B cell (primary cell): ENCODE results near the gene PHETA2. TPM values are rescaled to one million over a fixed set of nuclear protein-coding genes. Genes with fewer than 3 reads are reported as not detected.

Source experiments
- ATAC-seq: fragments of 200-7000 bp; cut with Tn5 transposase; one replicate; pipeline ENCODE4 v1.10.0; 2021; ENCODE audit warnings: low read depth, mild to moderate bottlenecking, moderate number of reproducible peaks, moderate library complexity
- CTCF ChIA-PET: fragments of 350-600 bp; sonication (Branson Sonifier 250); formaldehyde crosslinking; loops from one replicate; lab custom pipeline; 2021; ENCODE audit warnings: antibody characterized with exemption, inconsistent platforms; lab: Charles Lee
- POLR2A ChIA-PET: fragments of 350-600 bp; sonication (Branson Sonifier 250); formaldehyde crosslinking; loops from one replicate; lab custom pipeline; 2021; ENCODE audit warnings: antibody characterized with exemption; lab: Charles Lee
- DNase-seq: peaks from one replicate; pipeline ENCODE4 v3.0.0; 2013
- H2AFZ ChIP-seq: 2 replicates; pipeline ENCODE4 v1.6.1; 2012; ENCODE audit warnings: mild to moderate bottlenecking, low read depth, low read length; ENCODE audit not compliant: insufficient read depth, poor library complexity, severe bottlenecking
- H3K27ac ChIP-seq, 2 donors: 1 replicate in 1 of 2; 2 replicates in 1 of 2; pipeline ENCODE4 v1.5.1; 2012 to 2013; ENCODE audit warnings: low read length in 2 of 2, mild to moderate bottlenecking in 2 of 2, moderate library complexity in 1 of 2
- H3K27me3 ChIP-seq, 4 experiments: fragments of 200-600 bp in 1 of 4; sonication (generic) in 1 of 4; replicated peaks in 1 of 4; 1 replicate in 2 of 4; 2 replicates in 2 of 4; pipeline versions ENCODE4 v1.6.1 to v1.7.0; 2013 to 2016; ENCODE audit warnings: low read length in 3 of 4, mild to moderate bottlenecking in 2 of 4, mixed read lengths in 1 of 4, moderate library complexity in 1 of 4; ENCODE audit not compliant: insufficient read depth in 4 of 4, control insufficient read depth in 3 of 4; ENCODE audit errors: control extremely low read depth in 1 of 4
- H3K36me3 ChIP-seq, 2 experiments: replicated peaks in 1 of 2; 1 replicate in 1 of 2; 2 replicates in 1 of 2; pipeline versions ENCODE4 v1.6.1 to v1.7.1; 2013; ENCODE audit warnings: low read length in 1 of 2; ENCODE audit not compliant: insufficient read depth in 2 of 2, control insufficient read depth in 1 of 2; ENCODE audit errors: control extremely low read depth in 1 of 2, extremely low read depth in 1 of 2
- H3K4me1 ChIP-seq, 2 donors: fragments of 200-600 bp in 1 of 2; sonication (generic) in 1 of 2; 1 replicate in 1 of 2; 2 replicates in 1 of 2; pipeline versions ENCODE4 v1.5.1 to v1.6.1; 2013 to 2017; ENCODE audit warnings: low read length in 2 of 2; ENCODE audit not compliant: control insufficient read depth in 2 of 2, insufficient read depth in 2 of 2
- H3K4me2 ChIP-seq: replicated peaks from 2 replicates; pipeline ENCODE3; 2012; ENCODE audit warnings: mild to moderate bottlenecking, low read depth, low read length; ENCODE audit not compliant: poor library complexity, severe bottlenecking
- H3K4me3 ChIP-seq, 5 experiments: fragments of 200-600 bp in 1 of 5; sonication (generic) in 1 of 5; 1 replicate in 3 of 5; 2 replicates in 2 of 5; pipeline versions ENCODE4 v1.5.1 to v1.7.0; 2011 to 2016; ENCODE audit warnings: low read length in 4 of 5, mild to moderate bottlenecking in 4 of 5, low read depth in 2 of 5, control low read depth in 1 of 5, moderate library complexity in 1 of 5; ENCODE audit not compliant: insufficient read depth in 1 of 5; ENCODE audit errors: control extremely low read depth in 1 of 5, extremely low read depth in 1 of 5
- H3K79me2 ChIP-seq: fragments of 200-600 bp; sonication (generic); one replicate; pipeline ENCODE4 v1.6.0; 2016; ENCODE audit warnings: low read length; ENCODE audit not compliant: control insufficient read depth, insufficient read depth
- H3K9ac ChIP-seq: fragments of 200-600 bp; sonication (generic); 2 replicates; pipeline ENCODE4 v1.6.1; 2017; ENCODE audit warnings: mild to moderate bottlenecking, low read length, moderate library complexity
- H3K9me3 ChIP-seq, 3 donors: one replicate each; pipeline versions ENCODE4 v1.6.1 to v1.7.1; 2013; ENCODE audit warnings: low read length in 2 of 3; ENCODE audit not compliant: control insufficient read depth in 2 of 3, insufficient read depth in 1 of 3; ENCODE audit errors: control extremely low read depth in 1 of 3
- H4K20me1 ChIP-seq: 2 replicates; pipeline ENCODE4 v1.6.0; 2012; ENCODE audit warnings: mild to moderate bottlenecking, low read length; ENCODE audit not compliant: insufficient read depth, control insufficient read depth, poor library complexity, severe bottlenecking
- H3K27ac Mint-ChIP-seq: one replicate; pipeline ENCODE4 v1.8.0; 2021; ENCODE audit warnings: mixed read lengths
- H3K27me3 Mint-ChIP-seq: one replicate; pipeline ENCODE4 v1.8.0; 2021; ENCODE audit warnings: mixed read lengths
- H3K4me1 Mint-ChIP-seq: one replicate; pipeline ENCODE4 v1.8.0; 2021; ENCODE audit warnings: mixed read lengths
- H3K4me3 Mint-ChIP-seq: one replicate; pipeline ENCODE4 v1.8.0; 2021; ENCODE audit warnings: mixed read lengths
- H3K9me3 Mint-ChIP-seq: one replicate; pipeline ENCODE4 v1.8.0; 2022; ENCODE audit warnings: mixed read lengths; ENCODE audit not compliant: insufficient read depth
- CTCF ChIP-seq: fragments of 200-600 bp; IDR thresholded peaks from one replicate; pipeline ENCODE4 v1.8.0; 2022; ENCODE audit warnings: antibody characterized with exemption, mild to moderate bottlenecking
- EZH2 ChIP-seq: IDR thresholded peaks from 2 replicates; pipeline ENCODE4 v1.6.1; 2012; ENCODE audit warnings: borderline replicate concordance, low read depth, mild to moderate bottlenecking, moderate library complexity, low read length; ENCODE audit not compliant: insufficient read depth, poor library complexity, severe bottlenecking
- WGBS: methylation state at CpG from one replicate; pipeline ENCODE4 v1.1.5; 2013; ENCODE audit warnings: missing lambda C conversion rate; ENCODE audit not compliant: insufficient coverage; 5-methylcytosine and 5-hydroxymethylcytosine counted together
- intact Hi-C: fragments of 100-400 bp; cut with micrococcal nuclease; formaldehyde crosslinking; loops from one replicate; pipeline ENCODE4 v1.10.0; 2022
- polyA plus RNA-seq: library from polyadenylated mRNA; depleted of rRNA; stranded (reverse); fragments of >200 nt; gene quantifications from 2 replicates; pipeline ENCODE4 v1.2.3, GENCODE V29; 2012
- total RNA-seq, 2 donors: library from RNA; stranded (reverse); fragments of 120-200 nt in 1 of 2; gene quantifications; 1 replicate in 1 of 2; 2 replicates in 1 of 2; pipeline versions ENCODE4 v1.2.3 to v1.2.4, GENCODE V29; 2013 to 2022

Gene PHETA2
- total and polyA plus RNA-seq, 2 donors (not counting 1 experiment from before 2014, with no cell fraction given) = 1.1 to 3.8 TPM

- ATAC-seq = no peak
Measured at GRCh38 chr22:42060489-42060888, 13.6 kb upstream of the PHETA2 start.

GRCh38 chr22:42061041-42061440 lies 13.0 kb upstream of the PHETA2 start:
- Mint-ChIP-seq H3K27me3 (no peaks in the 10 kb centered on the region), H3K4me1 (no peaks in the 10 kb centered on the region), H3K27ac (no peak overlapping the region), H3K9me3 (peaks cover 7% of the 10 kb centered on the region), H3K4me3 (no peak overlapping the region)
- H3K9me3 ChIP-seq = peaks cover 4 to 9% (median 8%) of the 10 kb centered on the region in 3 donors
- no peaks in the 10 kb centered on the region for H3K4me1 ChIP-seq
- no peak overlapping the region for H3K9ac ChIP-seq
- H3K79me2 ChIP-seq = no peaks in the 10 kb centered on the region
- ChIA-PET POLR2A (interaction anchor here (0.5 kb wide), 1 partner anchor 14 kb away, joined by 3 read pairs; no protein-coding TSS in a partner anchor), CTCF (no interaction called here)
- intact Hi-C loops = no loop called here
- H2AFZ ChIP-seq = no peak overlapping the region
- 97% methylated on average over 7 of the region's 7 CpGs for WGBS
- TF ChIP-seq EZH2 (no peak), CTCF (no peak)
- no peak overlapping the region for H3K4me2 ChIP-seq
- ATAC-seq (no peak), DNase-seq (no peak)
- H4K20me1 ChIP-seq = no peaks in the 10 kb centered on the region
- H3K27ac ChIP-seq = no peak overlapping the region
- no peak overlapping the region for H3K4me3 ChIP-seq
- H3K27me3 ChIP-seq = no peaks in the 10 kb centered on the region
- peaks cover 0 to 35% of the 10 kb centered on the region in 2 experiments for H3K36me3 ChIP-seq

More at GRCh38 chr22:42060489-42060888, 13.6 kb upstream of the PHETA2 start:
- DNase-seq = no peak
- no peak overlapping the region for H3K4me3 ChIP-seq
- peaks cover 4 to 9% (median 8%) of the 10 kb centered on the region in 3 donors for H3K9me3 ChIP-seq
- intact Hi-C loops = no loop called here
- Mint-ChIP-seq H3K27ac (no peak overlapping the region), H3K4me3 (no peak overlapping the region), H3K9me3 (peaks cover 7% of the 10 kb centered on the region), H3K27me3 (no peaks in the 10 kb centered on the region), H3K4me1 (no peaks in the 10 kb centered on the region)
- no peaks in the 10 kb centered on the region for H3K27me3 ChIP-seq
- ChIA-PET POLR2A (no interaction called here), CTCF (no interaction called here)
- H3K9ac ChIP-seq = no peak overlapping the region
- H3K27ac ChIP-seq = no peak overlapping the region
- no peak overlapping the region for H3K4me2 ChIP-seq
- peaks cover 0 to 32% of the 10 kb centered on the region in 2 experiments for H3K36me3 ChIP-seq
- H4K20me1 ChIP-seq = no peaks in the 10 kb centered on the region
- H3K79me2 ChIP-seq = no peaks in the 10 kb centered on the region
- TF ChIP-seq EZH2 (no peak), CTCF (no peak)
- 100% methylated on average over 2 of the region's 5 CpGs for WGBS
- H3K4me1 ChIP-seq = no peaks in the 10 kb centered on the region
- no peak overlapping the region for H2AFZ ChIP-seq
